GM12878 (cell line): ENCODE data around the gene CAST. TPM values are rescaled to one million over a fixed set of nuclear protein-coding genes. Genes with fewer than 3 reads are reported as not detected.

Experiments
- ATAC-seq: fragments of 200-7000 bp; cut with Tn5 transposase; 3 replicates; pipeline ENCODE4 v1.9.1; 2020; ENCODE audit warnings: mild to moderate bottlenecking, moderate library complexity
- BruUV-seq: library from RNA; stranded (reverse); fragments of 400-500 nt; replicated peaks from 2 replicates; lab custom pipeline; 2021; lab: Mats Ljungman, UMichigan
- CTCF ChIA-PET: fragments of 300-600 bp; sonication (Branson Sonifier 250); formaldehyde crosslinking; extraction: SDS; loops from one replicate; lab custom pipeline; 2021; ENCODE audit warnings: inconsistent platforms; lab: Yijun Ruan, JAX
- POLR2A ChIA-PET: fragments of 350-600 bp; formaldehyde crosslinking; extraction: SDS; loops from one replicate; lab custom pipeline; 2021; ENCODE audit warnings: inconsistent platforms; lab: Charles Lee
- RAD21 ChIA-PET: fragments of 300-600 bp; sonication (Branson Sonifier 250); formaldehyde crosslinking; loops from one replicate; lab custom pipeline; 2023; ENCODE audit warnings: antibody characterized with exemption; ENCODE audit not compliant: unreplicated experiment; lab: Charles Lee
- SMC1A ChIA-PET: fragments of 300-600 bp; sonication (Branson Sonifier 250); formaldehyde crosslinking; loops from one replicate; lab custom pipeline; 2023; ENCODE audit not compliant: unreplicated experiment, uncharacterized antibody; lab: Charles Lee
- DNase-seq: peaks from one replicate; pipeline ENCODE4 v3.0.0-alpha.2; 2011; ENCODE audit warnings: low read depth, low spot score
- FAIRE-seq: peaks from 3 replicates; lab custom pipeline; 2011; peaks lifted over from hg19 to GRCh38; lab: Jason Lieb, UNC
- H2AFZ ChIP-seq: 2 replicates; pipeline ENCODE4 v1.6.0; 2011; ENCODE audit warnings: low read depth, low read length, control low read depth; ENCODE audit not compliant: control insufficient read depth
- H3K27ac ChIP-seq: 2 replicates; pipeline ENCODE4 v1.5.1; 2011; ENCODE audit warnings: control low read depth; ENCODE audit not compliant: control insufficient read depth, insufficient read depth
- H3K27me3 ChIP-seq, 2 experiments: replicated peaks in 1 of 2; 2 replicates each; pipeline versions ENCODE4 v1.6.0 to v1.6.1; 2011; ENCODE audit warnings: low read length in 1 of 2; ENCODE audit not compliant: control insufficient read depth in 2 of 2, insufficient read depth in 2 of 2
- H3K36me3 ChIP-seq, 2 experiments: 2 replicates each; pipeline ENCODE4 v1.5.1; 2011; ENCODE audit warnings: low read length in 1 of 2; ENCODE audit not compliant: control insufficient read depth in 2 of 2, insufficient read depth in 2 of 2
- H3K4me1 ChIP-seq: 2 replicates; pipeline ENCODE4 v1.6.1; 2011; ENCODE audit warnings: mild to moderate bottlenecking, low read length, moderate library complexity, mixed read lengths; ENCODE audit not compliant: control insufficient read depth, insufficient read depth
- H3K4me2 ChIP-seq: 2 replicates; pipeline ENCODE4 v1.6.0; 2011; ENCODE audit warnings: control low read depth; ENCODE audit not compliant: control insufficient read depth, insufficient read depth
- H3K4me3 ChIP-seq: fragments of 200-600 bp; sonication (generic); 2 replicates; pipeline ENCODE4 v1.5.1; 2016
- H3K79me2 ChIP-seq: 2 replicates; pipeline ENCODE4 v1.6.0; 2011; ENCODE audit warnings: low read length; ENCODE audit not compliant: control insufficient read depth, insufficient read depth
- H3K9ac ChIP-seq: 2 replicates; pipeline ENCODE4 v1.8.0; 2011; ENCODE audit warnings: low read length, control low read depth, mixed read lengths; ENCODE audit not compliant: control insufficient read depth, insufficient read depth
- H3K9me3 ChIP-seq: replicated peaks from 3 replicates; pipeline ENCODE4 v1.5.1; 2011; ENCODE audit warnings: mild to moderate bottlenecking, low read length; ENCODE audit not compliant: control insufficient read depth, insufficient read depth
- H4K20me1 ChIP-seq: 2 replicates; pipeline ENCODE4 v1.6.0; 2011; ENCODE audit not compliant: control insufficient read depth, insufficient read depth
- ASH2L ChIP-seq: fragments of 300-600, 200-600 bp; sonication (generic); IDR thresholded peaks from 2 replicates; pipeline ENCODE4 v1.6.1; 2017; ENCODE audit warnings: low read depth, mild to moderate bottlenecking, borderline replicate concordance
- BHLHE40 ChIP-seq, 2 experiments: fragments of 450-650 bp in 1 of 2; IDR thresholded peaks; 2 replicates each; pipeline ENCODE4 v1.6.1; 2011 to 2017; ENCODE audit warnings: low read depth in 2 of 2, borderline replicate concordance in 1 of 2, improper control_type of control experiment in 1 of 2, low read length in 1 of 2, mild to moderate bottlenecking in 1 of 2
- CHD1 ChIP-seq: IDR thresholded peaks from 2 replicates; pipeline ENCODE4 v1.6.1; 2012; ENCODE audit warnings: low read depth, low read length, improper control_type of control experiment
- CREM ChIP-seq: IDR thresholded peaks from 2 replicates; pipeline ENCODE4 v1.6.1; 2014; ENCODE audit warnings: antibody characterized with exemption, low read depth
- GABPA ChIP-seq: IDR thresholded peaks from 2 replicates; pipeline ENCODE4 v1.6.1; 2014; ENCODE audit warnings: antibody characterized with exemption, low read depth, mild to moderate bottlenecking, inconsistent platforms
- JUNB ChIP-seq: IDR thresholded peaks from 2 replicates; pipeline ENCODE4 v1.6.1; 2016; ENCODE audit warnings: antibody characterized with exemption, mild to moderate bottlenecking
- JUND ChIP-seq: IDR thresholded peaks from 2 replicates; pipeline ENCODE4 v1.6.1; 2012; ENCODE audit warnings: low read depth, mild to moderate bottlenecking, low read length, improper control_type of control experiment, moderate library complexity
- LARP7 ChIP-seq: fragments of 450-650 bp; IDR thresholded peaks from 2 replicates; pipeline ENCODE4 v1.6.1; 2017; ENCODE audit warnings: mild to moderate bottlenecking
- MLLT1 ChIP-seq: fragments of 450-650 bp; IDR thresholded peaks from 2 replicates; pipeline ENCODE4 v1.6.1; 2016; ENCODE audit warnings: mild to moderate bottlenecking
- MYC ChIP-seq: IDR thresholded peaks from 2 replicates; pipeline ENCODE4 v1.6.1; 2011; ENCODE audit warnings: mild to moderate bottlenecking, low read length, moderate library complexity, inconsistent platforms; ENCODE audit not compliant: insufficient read depth, insufficient replicate concordance, insufficient read length, severe bottlenecking
- NFIC ChIP-seq: IDR thresholded peaks from 2 replicates; pipeline ENCODE4 v1.6.1; 2012; ENCODE audit warnings: low read depth, mild to moderate bottlenecking, inconsistent platforms, low read length, moderate library complexity
- NFXL1 ChIP-seq: fragments of 450-650 bp; IDR thresholded peaks from 2 replicates; pipeline ENCODE4 v1.6.1; 2017; ENCODE audit warnings: antibody characterized with exemption, mild to moderate bottlenecking, borderline replicate concordance
- PAX5 ChIP-seq: IDR thresholded peaks from 2 replicates; pipeline ENCODE4 v1.6.1; 2011; ENCODE audit warnings: low read depth, low read length, borderline replicate concordance
- ZNF207 ChIP-seq: fragments of 450-650 bp; IDR thresholded peaks from 2 replicates; pipeline ENCODE4 v1.6.1; 2014; ENCODE audit warnings: antibody characterized with exemption, mild to moderate bottlenecking, borderline replicate concordance
- ZNF274 ChIP-seq: IDR thresholded peaks from one replicate; pipeline ENCODE4 v1.8.0; 2011; ENCODE audit not compliant: insufficient read length, insufficient read depth
- ZNF687 ChIP-seq: fragments of 450-650 bp; IDR thresholded peaks from 2 replicates; pipeline ENCODE4 v1.6.1; 2017; ENCODE audit warnings: mild to moderate bottlenecking, moderate library complexity
- WGBS: methylation state at CpG from one replicate; pipeline ENCODE4 v1.1.6; 2016; ENCODE audit warnings: low lambda C conversion rate; ENCODE audit not compliant: insufficient replicate concordance, insufficient coverage; ENCODE audit errors: missing lambda C conversion rate; 5-methylcytosine and 5-hydroxymethylcytosine counted together
- in situ Hi-C: fragments of 300-500 bp; cut with MboI; formaldehyde crosslinking; loops from 9 replicates; pipeline ENCODE4 v1.14.3; 2018; ENCODE audit warnings: mixed read lengths
- intact Hi-C: fragments of 100-400 bp; cut with micrococcal nuclease; formaldehyde crosslinking; loops from one replicate; pipeline ENCODE4 v1.14.2; 2022; ENCODE audit not compliant: unreplicated experiment
- polyA plus RNA-seq, 11 experiments: library from polyadenylated mRNA; depleted of rRNA in 4 of 11; unstranded in 6 of 11; stranded (reverse) in 5 of 11; fragments of >200 nt; fragmentation: Nextera tagmentation in 4 of 11; fragmentation: Illumina TruSeq in 1 of 11; extraction: Ambion mirVana in 4 of 11; extraction: Trizol in 1 of 11; gene quantifications; 1 replicate in 1 of 11; 2 replicates in 10 of 11; pipeline versions ENCODE4 v1.2.1 to v1.2.3, GENCODE V29; 2011 to 2016; ENCODE audit warnings: inconsistent platforms in 2 of 11, missing spikeins in 2 of 11, low read depth in 1 of 11
- total RNA-seq, 4 experiments: library from RNA; depleted of rRNA in 3 of 4; stranded (reverse); fragments of >200 nt in 3 of 4; fragmentation: Illumina TruSeq in 1 of 4; extraction: Trizol in 1 of 4; gene quantifications; 2 replicates each; pipeline versions ENCODE4 v1.2.1 to v1.2.3, GENCODE V29; 2013 to 2021

Gene CAST
- total and polyA plus RNA-seq, 10 of the 15 experiments (the other 5 are each of a cell fraction or from before 2014, with no cell fraction given) = 31.7 to 140 (median 68.5) TPM

- H3K9ac ChIP-seq = no peak overlapping the region
- ChIA-PET CTCF (interaction anchor here (2.8 kb wide), 1 partner anchor 103 kb away, joined by 8 read pairs; no protein-coding TSS in a partner anchor), RAD21 (no interaction called here), SMC1A (interaction anchor here (1.5 kb wide), 1 partner anchor 13 kb away, joined by 4 read pairs; no protein-coding TSS in a partner anchor), POLR2A (interaction anchor here (0.5 kb wide), 1 partner anchor 389 kb away, joined by 5 read pairs; no protein-coding TSS in a partner anchor)
- WGBS = 50% methylated on average over 2 of the region's 2 CpGs
- in situ Hi-C loops (no loop called here), intact Hi-C loops (loop anchor here (10.0 kb wide), 1 partner anchor 372 kb away; no protein-coding TSS in a partner anchor)
- no peak for FAIRE-seq
- no peak overlapping the region for H3K4me2 ChIP-seq
- no peak for TF ChIP-seq MLLT1
- no peak for TF ChIP-seq NFIC
- no peak for TF ChIP-seq ASH2L
- TF ChIP-seq PAX5 = no peak
- no peak for TF ChIP-seq BHLHE40 (IDR thresholded peaks at IDR 0.05; ENCODE audit: borderline replicate concordance in 1 of 2, low read depth in 2 of 2, low read length in 1 of 2)
- TF ChIP-seq LARP7 = no peak
- TF ChIP-seq JUND = no peak
- TF ChIP-seq NFXL1 = no peak
- TF ChIP-seq GABPA = no peak
- TF ChIP-seq ZNF687 = no peak
- TF ChIP-seq ZNF207 = no peak
- TF ChIP-seq ZNF274 = no peak
- TF ChIP-seq MYC = no peak
- TF ChIP-seq CHD1 = no peak
- no peak for TF ChIP-seq JUNB
- no peak for TF ChIP-seq CREM
- no peak for DNase-seq
- no TSS peak for BruUV-seq
- no peak for ATAC-seq
- H2AFZ ChIP-seq = no peak overlapping the region
- no peaks in the 10 kb centered on the region for H4K20me1 ChIP-seq
- no peak overlapping the region for H3K4me3 ChIP-seq
- no peaks in the 10 kb centered on the region for H3K27me3 ChIP-seq
- no peak overlapping the region for H3K27ac ChIP-seq
- no peaks in the 10 kb centered on the region for H3K9me3 ChIP-seq
- H3K79me2 ChIP-seq = no peaks in the 10 kb centered on the region
- no peaks in the 10 kb centered on the region for H3K36me3 ChIP-seq
- H3K4me1 ChIP-seq = no peaks in the 10 kb centered on the region
Measured at GRCh38 chr5:96716716-96717115, 54.5 kb downstream of the CAST start.
